Kidney tubule cell (primary cell): Measurements from ENCODE around the gene TUBA4A.
A peak's percentile ranks its signal among the peaks of the same experiment; 100 is the strongest.
"Not testable (repeated sequence)": the region's sequence is repeated elsewhere in the genome, so short reads cannot be mapped to it uniquely, and the experiment has no call there.

Experiments used
- DNase-seq: peaks from one replicate; pipeline ENCODE4 v3.0.0-alpha.2; 2018; ENCODE audit warnings: low spot score

The TUBA4A gene

DNA sequence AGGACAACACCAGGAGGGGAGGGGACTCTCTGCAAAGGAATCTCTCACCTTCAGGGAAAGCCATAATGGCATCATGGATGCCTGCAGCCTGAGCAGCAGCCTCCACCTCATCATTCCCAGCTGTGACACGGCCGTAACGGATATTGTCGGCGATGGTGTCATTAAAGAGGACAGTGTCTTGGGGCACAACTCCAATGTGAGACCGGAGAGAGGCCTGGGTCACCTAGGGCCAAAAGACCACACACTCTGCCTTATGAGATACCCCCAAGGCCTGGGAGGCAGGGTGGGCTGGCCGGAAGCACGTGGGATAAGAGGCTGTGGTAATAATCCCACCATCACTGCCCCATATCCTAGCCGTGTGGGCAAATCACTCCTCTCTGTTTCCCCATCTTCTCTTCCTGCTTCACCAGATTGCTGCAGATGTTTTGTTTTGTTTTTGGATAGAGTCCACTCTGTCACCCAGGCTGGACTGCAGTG is 42.8 kb downstream of the TUBA4A start:
- no peak for DNase-seq

DNA sequence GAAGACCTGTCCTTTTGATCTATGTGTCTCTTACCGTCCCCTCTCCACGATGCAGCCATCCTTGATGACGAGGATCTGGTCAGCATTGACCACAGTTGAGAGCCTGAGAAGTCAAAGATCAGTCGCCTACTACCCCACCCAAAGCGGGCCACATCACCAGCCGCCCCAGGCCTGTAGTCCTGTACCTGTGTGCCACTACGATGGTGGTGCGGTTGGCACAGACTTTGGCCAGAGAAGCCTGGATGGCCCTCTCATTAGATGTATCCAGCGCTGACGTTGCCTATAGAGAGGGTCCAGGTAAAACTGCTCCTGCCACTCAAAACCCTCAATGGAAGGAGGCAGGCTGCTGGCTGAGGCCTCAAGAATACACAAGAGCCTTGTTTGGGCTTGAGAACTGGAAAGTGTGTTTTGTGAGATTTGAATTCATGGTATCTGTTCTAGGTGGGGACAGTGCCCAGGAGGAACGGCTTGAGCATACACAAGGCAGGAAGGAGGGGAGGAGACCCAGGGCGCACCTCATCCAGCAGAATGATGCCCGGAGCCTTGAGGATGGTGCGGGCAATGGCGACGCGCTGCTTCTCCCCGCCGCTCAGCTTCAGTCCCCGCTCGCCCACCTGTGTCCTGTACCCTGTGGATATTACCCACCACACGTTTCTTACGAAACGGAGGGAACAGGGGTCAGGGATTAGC is 43.4 kb downstream of the TUBA4A start:
- DNase-seq, result no peak

DNA sequence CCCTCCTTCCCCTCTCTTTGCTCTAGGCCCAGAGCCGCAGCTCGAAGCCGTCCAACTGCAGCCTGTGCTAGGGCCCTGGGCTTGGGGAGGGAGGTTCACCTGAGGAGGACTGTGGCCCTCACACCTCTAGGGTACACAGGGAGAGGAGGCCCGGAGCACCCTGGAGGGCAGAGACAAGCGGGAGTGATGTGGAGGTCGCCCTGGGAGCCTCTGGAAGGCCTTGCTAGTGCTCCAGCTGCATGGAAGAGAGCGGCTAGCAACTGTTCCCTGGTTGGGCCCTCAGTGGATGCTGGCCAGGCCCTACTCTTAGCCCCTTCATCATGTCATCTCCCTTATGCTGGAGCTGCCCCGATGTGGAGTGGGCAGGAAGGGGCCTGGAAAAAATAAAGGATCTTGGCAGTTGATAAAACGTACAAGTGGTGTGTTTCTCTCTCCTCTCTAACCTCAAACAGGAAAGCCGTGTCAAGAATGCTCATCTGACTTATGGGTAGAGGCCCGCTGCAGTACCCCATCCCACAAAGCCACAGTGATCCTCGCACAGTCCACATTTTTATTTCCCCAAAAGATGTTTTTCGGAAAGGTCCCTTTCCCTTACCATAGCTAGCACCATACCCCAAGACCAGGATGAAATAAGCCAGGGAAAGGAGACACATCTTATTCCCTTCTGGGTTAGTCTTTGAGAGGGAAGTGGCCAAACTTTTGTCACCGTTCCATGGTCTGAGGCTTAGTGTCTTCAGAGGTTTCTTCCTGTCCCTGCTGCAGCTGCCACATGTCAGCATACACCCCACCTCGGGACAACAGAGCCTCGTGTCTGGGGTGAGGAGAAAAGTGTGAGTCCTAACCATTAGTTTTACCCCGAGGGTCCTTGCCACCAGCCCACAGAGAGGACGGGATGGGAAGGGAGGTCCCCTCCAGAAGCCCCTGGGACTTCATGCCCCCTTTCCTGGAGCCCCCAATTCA is 44.2 kb downstream of the TUBA4A start:
- no peak for DNase-seq

DNA sequence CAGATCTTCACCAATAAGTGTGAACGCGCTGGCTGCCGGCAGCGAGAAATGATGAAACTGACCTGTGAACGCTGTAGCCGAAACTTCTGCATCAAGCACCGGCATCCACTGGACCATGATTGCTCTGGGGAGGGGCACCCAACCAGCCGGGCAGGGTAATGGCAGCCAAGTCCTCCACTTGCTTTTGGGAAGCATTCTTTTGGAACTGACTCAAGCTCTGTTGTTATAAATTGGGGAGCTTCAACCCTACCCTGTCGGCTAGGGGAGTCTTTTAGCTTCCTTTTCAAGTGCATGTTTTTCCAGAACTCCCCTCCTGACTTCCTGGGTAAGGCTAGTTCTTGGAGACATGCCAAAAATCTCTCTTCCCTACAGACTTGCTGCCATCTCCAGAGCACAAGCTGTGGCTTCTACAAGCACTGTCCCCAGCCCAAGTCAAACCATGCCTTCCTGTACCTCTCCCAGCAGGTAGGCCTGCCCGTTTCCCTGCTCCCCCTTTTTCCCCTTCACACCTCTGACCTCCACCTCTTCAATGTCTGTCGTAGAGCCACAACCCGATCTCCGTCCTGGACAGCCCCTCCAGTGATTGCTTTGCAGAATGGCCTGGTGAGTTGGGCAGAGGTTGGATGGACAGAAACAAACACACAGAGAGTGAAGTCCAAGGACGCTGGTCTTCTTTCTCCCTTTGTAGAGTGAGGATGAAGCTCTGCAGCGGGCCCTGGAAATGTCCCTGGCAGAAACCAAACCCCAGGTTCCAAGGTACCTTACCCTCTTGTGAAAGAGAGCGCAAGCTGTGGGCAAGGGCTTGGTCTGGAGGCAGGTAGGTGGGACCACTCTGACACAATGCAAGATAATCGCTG is 45.6 kb downstream of the TUBA4A start:
- peak; percentile 67 for DNase-seq

DNA sequence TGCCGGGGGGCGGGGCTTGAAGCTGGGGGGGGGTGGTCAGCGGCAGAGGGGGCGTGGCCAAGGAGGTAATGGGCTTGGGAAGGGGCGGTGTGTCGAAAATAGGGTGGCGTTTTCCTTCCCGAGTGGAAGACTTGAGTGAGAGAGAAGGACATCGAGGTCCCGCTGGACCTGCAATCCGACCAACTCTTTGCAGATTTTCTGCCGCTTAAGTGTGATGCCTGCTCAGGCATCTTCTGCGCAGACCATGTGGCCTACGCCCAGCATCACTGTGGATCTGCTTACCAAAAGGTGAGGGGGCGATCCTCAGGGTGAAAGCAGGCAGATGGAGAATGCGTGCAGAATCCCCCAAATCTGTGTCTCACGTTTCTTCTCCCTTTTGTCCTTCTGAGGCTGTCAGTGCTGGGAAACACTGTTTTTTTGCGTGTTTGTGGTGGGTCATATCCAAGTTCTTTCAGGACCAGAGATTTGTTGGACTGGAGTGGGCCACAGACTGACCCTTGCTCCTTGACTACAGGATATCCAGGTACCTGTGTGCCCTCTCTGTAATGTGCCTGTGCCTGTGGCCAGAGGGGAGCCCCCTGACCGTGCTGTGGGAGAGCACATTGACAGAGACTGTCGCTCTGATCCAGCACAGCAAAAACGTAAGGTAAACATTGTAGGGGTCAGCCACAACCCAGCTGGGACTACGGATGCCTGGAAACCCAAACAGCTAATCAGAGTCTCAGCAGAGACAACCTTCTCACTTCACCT is 46.4 kb downstream of the TUBA4A start:
- DNase-seq, result no peak

DNA sequence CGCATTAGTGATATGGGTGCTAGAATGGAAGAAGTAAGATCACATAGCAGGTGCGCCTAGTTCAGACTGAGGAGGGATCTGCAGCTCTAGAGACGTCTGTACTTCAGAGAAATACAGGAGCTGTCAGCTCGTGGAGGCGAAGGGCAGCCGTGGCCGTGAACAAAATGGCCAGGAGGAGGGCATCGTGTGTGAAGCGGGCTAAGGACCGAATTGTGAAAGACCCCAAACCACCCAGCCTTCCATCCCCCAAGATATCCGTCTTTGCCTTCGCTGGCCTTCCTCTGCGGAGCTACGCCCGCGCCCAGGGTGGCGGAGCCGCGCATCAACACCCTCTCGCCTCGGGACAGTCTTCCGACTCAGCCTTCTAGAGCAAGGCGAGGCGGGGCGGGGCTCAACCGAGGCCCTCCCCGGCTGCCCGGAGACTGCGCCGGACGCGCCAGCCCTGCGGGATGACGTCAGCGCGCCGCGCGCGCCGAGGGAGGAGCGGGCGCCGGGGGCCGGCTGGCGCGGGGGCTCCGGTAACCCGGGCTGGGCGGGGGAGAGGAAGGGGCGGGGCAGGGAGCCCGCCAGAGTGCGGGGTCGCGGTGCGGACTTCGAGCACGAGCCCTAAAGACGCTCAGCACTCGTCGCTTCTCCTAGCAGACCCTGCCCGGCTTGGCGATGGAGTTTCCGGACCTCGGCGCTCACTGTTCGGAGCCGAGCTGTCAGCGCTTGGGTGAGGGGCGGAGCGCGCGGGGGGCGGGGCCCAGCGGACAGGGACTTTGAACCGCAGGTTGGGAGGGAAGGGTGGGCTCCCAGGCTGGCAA is 47.2 kb downstream of the TUBA4A start, which contains the start of gene ZFAND2B:
TSS of gene ZFAND2B (plus strand) at position 455 of the 806 bp plus-strand sequence. CDS start at position 661, 206 bp downstream.
- peak; percentile 95 for DNase-seq

DNA sequence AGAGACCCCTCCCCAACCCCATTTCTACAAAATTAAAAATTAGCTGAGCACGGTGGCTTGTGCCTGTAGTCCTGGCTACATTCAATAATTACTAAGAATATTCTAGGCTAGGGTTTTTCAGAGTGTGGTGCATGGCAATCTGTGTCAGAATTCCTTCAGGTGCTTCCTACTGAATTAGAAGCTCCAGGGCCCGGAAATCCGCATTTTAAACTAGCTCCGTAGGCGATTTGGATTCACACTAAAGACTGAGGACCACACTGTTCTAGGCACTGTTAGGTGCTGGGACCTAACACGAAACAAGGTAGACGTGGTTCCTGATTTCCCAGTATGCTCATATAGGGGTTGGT is 47.8 kb downstream of the TUBA4A start:
- no peak for DNase-seq

DNA sequence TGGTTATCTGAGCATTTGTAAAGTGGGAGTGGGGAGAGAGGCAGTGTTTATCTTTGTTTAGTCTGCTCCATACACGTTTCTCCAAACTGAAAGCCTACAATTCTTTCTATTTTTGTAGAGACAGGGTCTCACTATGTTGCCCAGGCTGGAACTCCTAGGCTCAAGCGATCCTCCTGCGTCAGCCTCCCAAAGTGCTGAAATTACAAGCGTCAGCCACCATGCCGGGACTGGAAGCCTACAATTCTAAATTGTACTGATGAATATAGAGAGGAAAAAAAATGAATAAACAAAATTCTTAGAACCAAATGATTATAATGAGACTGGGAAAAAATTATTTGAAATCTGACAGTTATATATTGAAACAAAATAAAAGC is 48.6 kb downstream of the TUBA4A start:
- DNase-seq, result no peak

DNA sequence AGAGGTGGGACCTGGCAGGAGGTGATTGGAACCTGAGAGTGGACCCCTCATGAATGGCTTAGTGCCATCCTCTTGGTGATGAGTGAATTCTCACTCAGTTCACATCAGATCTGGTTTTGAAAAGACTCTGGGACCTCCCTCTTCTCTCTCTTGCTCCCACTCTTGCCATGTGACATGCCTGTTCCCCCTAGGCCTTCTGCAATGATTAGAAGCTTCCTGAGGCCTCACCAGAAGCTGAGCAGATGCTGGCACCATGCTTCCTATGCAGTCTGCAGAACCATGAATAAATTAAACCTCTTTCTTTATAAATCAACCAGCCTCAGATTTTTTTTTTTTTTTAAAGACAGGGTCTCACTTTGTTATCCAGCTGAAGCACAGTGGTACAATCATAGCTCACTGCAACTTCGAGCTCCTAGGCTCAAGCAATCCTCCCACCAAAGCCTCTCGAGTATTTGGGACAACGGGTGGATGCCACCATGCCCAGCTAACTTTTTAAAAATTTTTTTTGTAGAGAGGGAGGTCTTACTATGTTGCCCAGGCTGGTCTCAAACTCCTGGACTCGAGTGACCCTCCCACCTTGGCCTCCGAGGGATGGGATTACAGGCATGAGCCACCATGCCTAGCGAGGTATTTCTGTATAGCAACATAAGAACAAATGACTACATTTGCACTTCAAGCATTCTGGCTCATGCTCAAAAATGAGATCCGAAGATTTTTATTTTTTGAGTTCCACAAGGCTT is 49.1 kb downstream of the TUBA4A start:
- DNase-seq, result no peak

DNA sequence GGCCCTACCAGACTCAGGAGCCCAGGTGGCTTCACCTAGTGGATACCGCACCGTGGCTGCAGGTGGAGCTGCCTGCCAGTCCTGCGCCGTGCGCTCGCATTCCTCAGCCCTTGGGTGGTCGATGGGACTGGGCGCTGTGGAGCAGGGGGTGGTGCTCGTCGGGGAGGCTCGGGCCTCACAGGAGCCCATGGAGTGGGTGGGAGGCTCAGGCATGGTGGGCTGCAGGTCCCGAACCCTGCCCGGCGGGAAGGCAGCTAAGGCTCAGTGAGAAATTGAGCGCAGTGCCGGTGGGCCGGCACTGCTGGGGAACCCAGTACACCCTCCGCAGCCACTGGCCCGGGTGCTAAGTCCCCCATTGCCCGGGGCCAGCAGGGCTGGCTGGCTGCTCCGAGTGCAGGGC is 52.4 kb downstream of the TUBA4A start:
- DNase-seq, result not testable (repeated sequence)

DNA sequence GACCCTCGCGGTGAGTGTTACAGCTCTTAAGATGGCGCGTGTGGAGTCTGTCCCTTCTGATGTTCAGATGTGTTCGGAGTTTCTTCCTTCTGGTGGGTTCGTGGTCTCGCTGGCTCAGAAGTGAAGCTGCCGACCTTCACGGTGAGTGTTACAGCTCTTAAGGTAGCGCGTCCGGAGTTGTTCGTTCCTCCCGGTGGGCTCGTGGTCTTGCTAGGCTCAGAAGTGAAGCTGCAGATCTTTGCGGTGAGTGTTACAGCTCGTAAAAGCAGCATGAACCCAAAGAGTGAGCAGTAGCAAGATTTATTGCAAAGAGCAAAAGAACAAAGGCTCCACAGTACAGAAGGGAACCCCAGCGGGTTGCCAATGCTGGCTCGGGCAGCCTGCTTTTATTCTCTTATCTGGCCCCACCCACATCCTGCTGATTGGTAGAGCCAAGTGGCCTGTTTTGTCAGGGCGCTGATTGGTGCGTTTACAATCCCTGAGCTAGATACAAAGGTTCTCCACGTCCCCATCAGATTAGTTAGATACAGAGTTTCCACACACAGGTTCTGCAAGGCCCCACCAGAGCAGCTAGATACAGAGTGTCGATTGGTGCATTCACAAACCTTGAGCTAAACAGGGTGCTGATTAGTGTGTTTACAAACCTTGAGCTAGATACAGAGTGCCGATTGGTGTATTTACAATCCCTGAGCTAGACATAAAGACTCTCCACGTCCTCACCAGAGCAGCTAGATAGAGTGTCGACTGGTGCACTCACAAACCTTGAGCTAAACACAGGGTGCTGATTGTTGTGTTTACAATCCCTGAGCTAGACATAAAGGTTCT is 53.0 kb downstream of the TUBA4A start:
- not testable (repeated sequence) for DNase-seq
